Measurements from ENCODE around the gene SEMA3A. TPM values are rescaled to one million over a fixed set of nuclear protein-coding genes. Genes with fewer than 3 reads are reported as not detected.

The SEMA3A gene
- total RNA-seq, 1 donor from 2014 or later, result 1.9 TPM

DNA sequence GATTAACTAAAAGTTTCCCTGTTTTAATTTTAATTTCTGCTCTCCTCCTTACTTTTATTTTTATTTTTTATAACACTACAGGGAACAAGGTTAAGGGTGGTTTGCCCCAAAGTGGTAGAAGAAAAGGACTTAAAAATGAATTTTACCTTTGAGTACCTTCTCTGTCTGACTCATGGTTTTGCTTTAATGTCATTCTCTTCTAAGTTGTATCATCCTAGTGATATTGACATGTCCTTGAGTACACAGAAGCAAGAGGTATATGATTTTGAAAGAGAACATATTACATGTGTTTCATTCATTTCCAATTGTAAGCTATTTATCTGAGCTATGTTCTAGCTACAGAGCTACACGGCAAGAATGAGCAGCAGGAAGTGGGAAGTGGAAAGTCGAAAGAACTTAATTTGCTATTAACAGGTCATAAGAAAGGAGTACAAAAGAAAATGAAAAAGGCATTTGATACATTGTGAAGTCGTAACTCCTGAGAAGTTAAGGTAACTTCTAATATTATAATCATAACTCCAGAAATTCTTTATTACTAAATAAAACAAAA is 112.5 kb downstream of the SEMA3A start:
- no peak for TF ChIP-seq CTCF (IDR thresholded peaks at IDR 0.05; ENCODE audit: borderline replicate concordance)
- Histone ChIP-seq H3K4me1 (no peaks in the 10 kb centered on the region), H3K27me3 (ENCODE audit: low read depth) (no peaks in the 10 kb centered on the region), H3K9me3 (replicated peaks) (no peaks in the 10 kb centered on the region), H3K36me3 (no peaks in the 10 kb centered on the region), H3K27ac (replicated peaks) (no peak overlapping the region), H3K4me3 (no peak overlapping the region)
- no peak for DNase-seq
- intact Hi-C loops (cut with micrococcal nuclease), result no loop called here

- intact Hi-C loops (cut with micrococcal nuclease), result no loop called here
- Histone ChIP-seq H3K4me3 (no peak overlapping the region), H3K9me3 (replicated peaks) (no peaks in the 10 kb centered on the region), H3K27me3 (ENCODE audit: low read depth) (no peaks in the 10 kb centered on the region), H3K27ac (replicated peaks) (no peak overlapping the region), H3K36me3 (no peaks in the 10 kb centered on the region), H3K4me1 (no peaks in the 10 kb centered on the region)
- TF ChIP-seq CTCF (IDR thresholded peaks at IDR 0.05; ENCODE audit: borderline replicate concordance), result no peak
- no peak for DNase-seq
These were observed 117.3 kb downstream of the SEMA3A start for GRCh38 chr7:84077336-84077735.

- no peaks in the 10 kb centered on the region for H3K4me1 ChIP-seq
- no peaks in the 10 kb centered on the region for H3K9me3 ChIP-seq (replicated peaks)
- no peaks in the 10 kb centered on the region for H3K36me3 ChIP-seq
- DNase-seq, result no peak
- no peak overlapping the region for H3K27ac ChIP-seq (replicated peaks)
- intact Hi-C loops (cut with micrococcal nuclease), result no loop called here
- TF ChIP-seq CTCF (IDR thresholded peaks at IDR 0.05; ENCODE audit: borderline replicate concordance), result no peak
- no peak overlapping the region for H3K4me3 ChIP-seq
- no peaks in the 10 kb centered on the region for H3K27me3 ChIP-seq (ENCODE audit: low read depth)
These were observed 118.4 kb downstream of the SEMA3A start for GRCh38 chr7:84076219-84076618.

DNA sequence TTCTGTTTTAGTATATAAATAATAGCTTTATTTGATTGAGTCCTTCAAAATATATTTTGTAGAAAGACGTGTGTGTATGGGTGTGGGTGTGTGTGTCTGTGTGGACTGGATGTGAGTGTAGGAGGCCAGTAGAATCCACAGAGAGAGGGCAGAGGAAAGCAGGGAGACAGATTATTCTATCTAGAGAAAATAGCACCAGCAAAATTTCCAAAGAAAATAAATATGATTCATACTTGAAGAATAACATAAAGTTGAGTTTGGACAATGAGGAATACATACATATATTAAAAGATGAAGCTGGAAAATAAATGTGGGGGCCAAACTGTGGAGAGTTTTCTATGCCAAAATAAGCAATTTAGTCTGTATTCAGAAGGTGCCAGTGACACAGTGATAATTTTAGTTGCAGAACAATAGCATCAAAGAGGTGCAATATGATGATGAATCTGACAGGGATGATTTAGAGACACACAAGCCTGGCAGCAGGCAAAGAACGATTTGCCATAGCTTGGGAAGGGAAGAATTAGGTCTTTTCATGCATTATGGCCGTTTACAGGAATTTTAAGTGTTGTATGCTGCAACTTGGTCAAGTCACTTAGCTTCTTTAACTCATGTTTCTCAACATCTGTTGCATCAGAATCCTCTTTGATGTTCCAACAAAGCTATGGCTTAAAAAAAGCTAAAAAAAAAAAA is 121.3 kb downstream of the SEMA3A start:
- DNase-seq, result no peak
- Histone ChIP-seq H3K36me3 (no peaks in the 10 kb centered on the region), H3K4me1 (no peaks in the 10 kb centered on the region), H3K27me3 (ENCODE audit: low read depth) (no peaks in the 10 kb centered on the region), H3K4me3 (no peak overlapping the region), H3K27ac (replicated peaks) (no peak overlapping the region), H3K9me3 (replicated peaks) (no peaks in the 10 kb centered on the region)
- intact Hi-C loops (cut with micrococcal nuclease), result no loop called here
- no peak for TF ChIP-seq CTCF (IDR thresholded peaks at IDR 0.05; ENCODE audit: borderline replicate concordance)

DNA sequence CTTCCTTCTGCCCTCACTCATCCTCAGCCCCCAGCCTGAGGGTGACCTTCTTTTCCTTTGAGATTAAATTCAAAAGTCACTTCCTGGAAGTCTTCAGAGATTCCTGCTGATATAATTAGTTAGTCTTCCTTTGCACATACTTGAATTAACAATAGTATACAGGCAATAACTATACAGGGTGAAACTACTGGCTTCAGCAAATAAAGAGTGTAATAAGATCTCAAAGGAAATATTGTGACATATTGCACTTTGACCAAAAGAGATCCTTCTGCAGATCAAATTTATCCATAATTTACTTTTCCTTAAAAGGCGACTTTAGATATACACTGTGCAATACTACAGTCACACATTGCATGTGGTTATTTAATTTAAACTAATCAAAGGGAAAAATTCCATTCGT is 123.8 kb downstream of the SEMA3A start:
- no peak overlapping the region for H3K27ac ChIP-seq (replicated peaks)
- no peak overlapping the region for H3K4me3 ChIP-seq
- intact Hi-C loops (cut with micrococcal nuclease), result no loop called here
- H3K27me3 ChIP-seq (ENCODE audit: low read depth), result no peaks in the 10 kb centered on the region
- no peak for DNase-seq
- no peaks in the 10 kb centered on the region for H3K9me3 ChIP-seq (replicated peaks)
- H3K36me3 ChIP-seq, result no peaks in the 10 kb centered on the region
- no peak for TF ChIP-seq CTCF (IDR thresholded peaks at IDR 0.05; ENCODE audit: borderline replicate concordance)
- no peaks in the 10 kb centered on the region for H3K4me1 ChIP-seq

Data from left ventricle myocardium inferior (tissue), 1 donor.